SK-N-MC (cell line): Measurements from ENCODE around the gene SPON2.

Source experiments
- DNase-seq: peaks from one replicate; pipeline ENCODE4 v3.0.0-alpha.2; 2011; ENCODE audit warnings: low read depth, low spot score
- H3K27ac ChIP-seq: fragments of 200-600 bp; sonication (generic); 2 replicates; pipeline ENCODE4 v1.5.1; 2016; ENCODE audit warnings: mixed run types
- H3K36me3 ChIP-seq: fragments of 200-600 bp; sonication (generic); 2 replicates; pipeline ENCODE4 v1.6.1; 2017; ENCODE audit warnings: antibody characterized with exemption, low read length, mixed read lengths; ENCODE audit not compliant: insufficient read depth
- H3K4me3 ChIP-seq: fragments of 200-600 bp; sonication (generic); 2 replicates; pipeline ENCODE4 v1.5.1; 2016
- H3K9ac ChIP-seq: fragments of 200-600 bp; sonication (generic); 2 replicates; pipeline ENCODE4 v1.8.0; 2017; ENCODE audit warnings: mixed run types, mixed read lengths; ENCODE audit not compliant: insufficient read length
- H3K9me3 ChIP-seq: fragments of 200-600 bp; sonication (generic); 2 replicates; pipeline ENCODE4 v1.6.1; 2017; ENCODE audit warnings: low read depth, mild to moderate bottlenecking, antibody characterized with exemption, low read length, moderate library complexity, mixed read lengths
- EZH2 ChIP-seq: fragments of 200-600 bp; sonication (generic); IDR thresholded peaks from one replicate; pipeline ENCODE4 v1.6.1; 2017; ENCODE audit warnings: antibody characterized with exemption
- FOXP2 ChIP-seq: optimal IDR thresholded peaks from 2 replicates; pipeline ENCODE3; 2011; ENCODE audit warnings: mild to moderate bottlenecking, moderate library complexity; ENCODE audit not compliant: insufficient read depth; ENCODE audit errors: extremely low read length, control extremely low read depth
- POLR2AphosphoS5 ChIP-seq: IDR thresholded peaks from 2 replicates; pipeline ENCODE4 v1.6.1; 2012; ENCODE audit warnings: mild to moderate bottlenecking, low read depth, low read length, borderline replicate concordance

Gene SPON2

DNA sequence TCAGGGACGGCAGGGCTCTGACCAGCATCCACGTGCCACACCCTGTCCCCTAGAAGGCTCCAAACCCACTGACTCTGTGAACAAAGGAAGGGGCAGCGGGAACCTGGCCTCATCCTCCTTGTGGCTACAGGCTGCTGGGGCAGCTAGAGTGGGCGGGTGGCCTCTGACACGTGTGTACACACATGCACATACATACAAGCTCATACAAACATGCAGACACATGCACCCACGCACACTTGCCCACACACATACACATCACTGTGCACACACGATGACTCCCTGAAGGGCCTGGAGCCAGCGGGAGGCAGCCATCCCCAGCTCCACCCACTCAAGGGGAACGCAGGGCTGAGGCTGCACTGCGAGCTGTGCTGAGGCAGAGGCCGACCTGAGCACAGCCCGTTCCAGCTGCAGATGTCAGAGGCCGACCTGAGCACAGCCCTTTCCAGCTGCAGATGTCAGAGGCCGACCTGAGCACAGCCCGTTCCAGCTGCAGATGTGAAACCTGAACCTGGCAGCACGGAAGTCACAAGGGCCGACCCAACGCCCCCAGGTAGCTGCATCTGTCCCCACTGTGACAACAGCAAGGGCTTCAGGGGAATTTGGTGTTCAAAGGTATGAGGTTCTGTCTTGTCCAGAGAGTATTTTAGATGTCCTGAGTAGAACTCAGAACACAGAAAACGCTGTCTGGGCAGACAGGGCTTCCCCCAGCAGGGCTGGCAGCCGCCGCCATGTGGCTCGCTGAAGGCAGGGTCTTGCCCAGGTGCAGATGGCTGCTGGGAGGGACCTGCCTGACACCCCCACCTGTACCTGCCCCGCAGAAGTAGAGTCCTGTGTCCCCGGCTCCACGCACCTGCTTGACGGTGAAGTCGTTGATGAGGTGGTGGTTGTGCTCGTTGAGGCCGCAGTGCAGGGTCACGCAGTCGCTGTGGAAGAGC lies 43.0 kb upstream of the SPON2 start:
- peaks cover 34% of the 10 kb centered on the region; the same call in 1 of the 2 replicates for H3K36me3 ChIP-seq

GRCh38 chr4:1214101-1215095 lies 42.0 kb upstream of the SPON2 start:
- H3K4me3 ChIP-seq: no peak overlapping the region
- no peaks in the 10 kb centered on the region for H3K9me3 ChIP-seq
- peaks cover 34% of the 10 kb centered on the region; the same call in 1 of the 2 replicates for H3K36me3 ChIP-seq
- no peak overlapping the region for H3K9ac ChIP-seq
- DNase-seq: no peak
- H3K27ac ChIP-seq: no peak overlapping the region
- TF ChIP-seq POLR2AphosphoS5: no peak
- TF ChIP-seq EZH2: no peak
- TF ChIP-seq FOXP2: no peak

More for the DNA sequence above, 43.0 kb upstream of the SPON2 start:
- TF ChIP-seq EZH2: no peak
- TF ChIP-seq POLR2AphosphoS5: no peak
- no peak for TF ChIP-seq FOXP2
- Histone ChIP-seq H3K9me3 (no peaks in the 10 kb centered on the region), H3K4me3 (no peak overlapping the region), H3K9ac (no peak overlapping the region), H3K27ac (no peak overlapping the region)
- DNase-seq: no peak

GRCh38 chr4:1213336-1213995 lies 41.1 kb upstream of the SPON2 start:
- DNase-seq: no peak
- Histone ChIP-seq H3K27ac (no peak overlapping the region), H3K9ac (no peak overlapping the region), H3K9me3 (no peaks in the 10 kb centered on the region), H3K4me3 (no peak overlapping the region), H3K36me3 (peaks cover 31% of the 10 kb centered on the region; the same call in 1 of the 2 replicates)
- TF ChIP-seq EZH2: no peak
- no peak for TF ChIP-seq POLR2AphosphoS5
- TF ChIP-seq FOXP2: no peak

- H3K27ac ChIP-seq: no peak overlapping the region
These were observed 40.4 kb upstream of the SPON2 start for GRCh38 chr4:1212546-1213335.

GRCh38 chr4:1211891-1212545 lies 39.6 kb upstream of the SPON2 start:
- no peak for DNase-seq
- Histone ChIP-seq H3K9me3 (no peaks in the 10 kb centered on the region), H3K36me3 (peaks cover 28% of the 10 kb centered on the region; the same call in 1 of the 2 replicates), H3K9ac (no peak overlapping the region), H3K4me3 (no peak overlapping the region), H3K27ac (no peak overlapping the region)
- TF ChIP-seq EZH2: no peak
- no peak for TF ChIP-seq POLR2AphosphoS5
- no peak for TF ChIP-seq FOXP2

More at GRCh38 chr4:1212546-1213335, 40.4 kb upstream of the SPON2 start:
- Histone ChIP-seq H3K9me3 (no peaks in the 10 kb centered on the region), H3K36me3 (peaks cover 28% of the 10 kb centered on the region; the same call in 1 of the 2 replicates), H3K9ac (no peak overlapping the region), H3K4me3 (no peak overlapping the region)
- DNase-seq: no peak
- TF ChIP-seq FOXP2 (no peak), POLR2AphosphoS5 (no peak), EZH2 (no peak)

DNA sequence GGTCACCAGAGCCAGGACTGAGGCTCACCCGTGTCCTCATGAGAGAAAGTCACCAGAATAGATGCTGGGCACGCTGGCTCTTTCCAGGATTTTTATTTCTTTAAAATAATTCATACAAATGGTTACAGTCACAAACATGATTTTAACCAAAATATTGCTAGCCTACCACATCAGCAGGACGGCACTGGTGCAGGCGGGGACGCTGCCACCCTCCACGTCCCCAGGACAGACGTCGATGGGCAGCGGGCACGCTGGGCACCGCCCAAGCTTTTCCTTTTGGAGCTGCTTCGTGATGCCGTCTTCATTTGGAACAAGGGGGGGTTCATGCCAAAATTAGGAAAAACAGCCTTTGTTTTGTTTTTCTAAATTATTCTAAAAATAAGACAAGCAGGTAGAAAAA lies 39.0 kb upstream of the SPON2 start:
- no peak overlapping the region for H3K4me3 ChIP-seq
- peaks cover 24% of the 10 kb centered on the region; the same call in 1 of the 2 replicates for H3K36me3 ChIP-seq
- no peak for DNase-seq

More for the DNA sequence above, 39.0 kb upstream of the SPON2 start:
- H3K9ac ChIP-seq: no peak overlapping the region
- H3K9me3 ChIP-seq: no peaks in the 10 kb centered on the region
- no peak for TF ChIP-seq FOXP2
- TF ChIP-seq POLR2AphosphoS5: no peak
- no peak for TF ChIP-seq EZH2
- no peak overlapping the region for H3K27ac ChIP-seq
